ENCODE measurements around the gene ZEB2.

- TF ChIP-seq CTCF (IDR thresholded peaks at IDR 0.05; ENCODE audit: low read depth, low read length, missing input control) (no peak), EGR1 (IDR thresholded peaks at IDR 0.05; ENCODE audit: low read depth in 2 of 2) (no peak), FOXA2 (IDR thresholded peaks at IDR 0.05) (no peak)
These were observed 67.0 kb downstream of the ZEB2 start for GRCh38 chr2:144452989-144453336.
